SK-N-SH treated with all-trans-retinoic acid at 6 μM for 48 hours (cell line): ENCODE measurements around the gene PXK.

Source experiments
- CSDC2 ChIP-seq: fragments of 250-450 bp; sonication (Bioruptor Pico); IDR thresholded peaks from 2 replicates; pipeline ENCODE4 v1.5.0; 2020; ENCODE audit warnings: mild to moderate bottlenecking, moderate library complexity
- ESRRG ChIP-seq: fragments of 250-450 bp; sonication (Bioruptor Pico); IDR thresholded peaks from 2 replicates; pipeline ENCODE4 v1.6.1; 2021; ENCODE audit warnings: mild to moderate bottlenecking
- ISL1 ChIP-seq: fragments of 250-450 bp; sonication (Bioruptor Pico); IDR thresholded peaks from 2 replicates; pipeline ENCODE4 v2.1.2; 2022; ENCODE audit warnings: mild to moderate bottlenecking, moderate library complexity
- PATZ1 ChIP-seq: fragments of 250-450 bp; sonication (Bioruptor Pico); IDR thresholded peaks from 2 replicates; pipeline ENCODE4 v1.8.0; 2020; ENCODE audit warnings: mild to moderate bottlenecking, moderate library complexity, borderline replicate concordance
- RARB ChIP-seq: fragments of 250-450 bp; sonication (Bioruptor Pico); IDR thresholded peaks from 2 replicates; pipeline ENCODE4 v1.8.0; 2021; ENCODE audit warnings: mild to moderate bottlenecking, moderate library complexity
- SNAI2 ChIP-seq: fragments of 250-450 bp; sonication (Bioruptor Pico); IDR thresholded peaks from 2 replicates; pipeline ENCODE4 v1.5.0; 2020; ENCODE audit warnings: mild to moderate bottlenecking, moderate library complexity
- ZNF8 ChIP-seq: fragments of 450-650 bp; formaldehyde crosslinking; IDR thresholded peaks from 2 replicates; pipeline ENCODE4 v1.5.0; 2020; ENCODE audit warnings: mild to moderate bottlenecking, moderate library complexity

- TF ChIP-seq RARB (CRISPR knock-in tag), result no peak
- TF ChIP-seq ZNF8 (CRISPR knock-in tag), result no peak
- no peak for TF ChIP-seq ISL1 (CRISPR knock-in tag)
- TF ChIP-seq ESRRG (CRISPR knock-in tag), result no peak
- TF ChIP-seq PATZ1 (CRISPR knock-in tag), result no peak
- TF ChIP-seq SNAI2, result no peak
- no peak for TF ChIP-seq CSDC2 (CRISPR knock-in tag)
Measured at GRCh38 chr3:58424613-58425012, 91.9 kb downstream of the PXK start.
